ENCODE data around the gene ABCG1.

DNA sequence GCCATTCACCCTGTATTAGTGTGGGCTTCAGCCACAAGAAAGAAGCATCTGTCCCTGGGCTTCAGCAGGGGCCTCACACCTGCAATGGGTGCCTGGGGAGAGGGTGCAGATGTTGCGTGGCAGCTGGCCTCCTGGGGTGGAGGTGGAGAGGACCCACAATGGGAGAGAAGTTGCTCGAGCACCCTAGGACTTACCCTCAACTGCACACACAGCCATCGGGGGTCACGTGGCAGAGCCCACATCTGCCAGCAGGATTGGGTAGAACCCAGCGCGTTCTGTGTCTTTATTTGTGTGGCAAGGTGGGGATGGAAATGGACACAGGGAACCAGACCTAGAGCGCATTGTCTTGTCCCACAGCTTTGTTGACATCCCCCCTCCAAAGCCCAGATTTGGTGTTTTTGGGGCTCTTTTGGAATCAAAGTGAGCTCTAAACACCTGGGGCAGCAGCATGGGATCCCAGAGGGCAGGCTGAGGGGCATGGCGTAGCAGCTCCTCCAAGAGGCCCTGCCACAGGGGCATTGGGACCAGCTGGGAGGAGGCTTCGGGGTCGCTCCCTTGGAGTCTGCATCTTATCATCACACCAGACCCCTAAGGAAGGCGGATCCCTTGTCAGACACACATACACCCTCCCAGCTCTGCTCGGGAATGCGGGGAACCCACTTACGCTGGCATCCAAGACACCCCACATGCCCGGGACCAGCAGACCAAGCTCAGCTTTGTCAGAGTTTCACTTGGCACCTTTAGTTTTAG, 5.1 kb downstream of the ABCG1 start:
- TF ChIP-seq, protein P1, sequence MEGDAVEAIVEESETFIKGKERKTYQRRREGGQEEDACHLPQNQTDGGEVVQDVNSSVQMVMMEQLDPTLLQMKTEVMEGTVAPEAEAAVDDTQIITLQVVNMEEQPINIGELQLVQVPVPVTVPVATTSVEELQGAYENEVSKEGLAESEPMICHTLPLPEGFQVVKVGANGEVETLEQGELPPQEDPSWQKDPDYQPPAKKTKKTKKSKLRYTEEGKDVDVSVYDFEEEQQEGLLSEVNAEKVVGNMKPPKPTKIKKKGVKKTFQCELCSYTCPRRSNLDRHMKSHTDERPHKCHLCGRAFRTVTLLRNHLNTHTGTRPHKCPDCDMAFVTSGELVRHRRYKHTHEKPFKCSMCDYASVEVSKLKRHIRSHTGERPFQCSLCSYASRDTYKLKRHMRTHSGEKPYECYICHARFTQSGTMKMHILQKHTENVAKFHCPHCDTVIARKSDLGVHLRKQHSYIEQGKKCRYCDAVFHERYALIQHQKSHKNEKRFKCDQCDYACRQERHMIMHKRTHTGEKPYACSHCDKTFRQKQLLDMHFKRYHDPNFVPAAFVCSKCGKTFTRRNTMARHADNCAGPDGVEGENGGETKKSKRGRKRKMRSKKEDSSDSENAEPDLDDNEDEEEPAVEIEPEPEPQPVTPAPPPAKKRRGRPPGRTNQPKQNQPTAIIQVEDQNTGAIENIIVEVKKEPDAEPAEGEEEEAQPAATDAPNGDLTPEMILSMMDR (conservative IDR thresholded peaks at IDR 0.05; ENCODE audit: low read depth in 2 of 2) = no peak
- TF ChIP-seq JUNB (IDR thresholded peaks at IDR 0.05; ENCODE audit: unreplicated experiment) (no peak), EZH2 (IDR thresholded peaks at IDR 0.05; ENCODE audit: low read depth, unreplicated experiment) (no peak), POLR2AphosphoS5 (IDR thresholded peaks at IDR 0.05; ENCODE audit: low read depth) (no peak), EZH2phosphoT487 (IDR thresholded peaks at IDR 0.05; ENCODE audit: unreplicated experiment) (no peak), CREB1 (CRISPR knock-in tag; IDR thresholded peaks at IDR 0.05; ENCODE audit: low read depth) (no peak)

All from GM23338 (cell line).